ENCODE data around the gene IMPDH2. TPM values are rescaled to one million over a fixed set of nuclear protein-coding genes. Genes with fewer than 3 reads are reported as not detected.

The IMPDH2 gene
- total and polyA plus RNA-seq, 10 of the 15 experiments (the other 5 are each of a cell fraction or from before 2014, with no cell fraction given), result 190 to 424 (median 345) TPM

GRCh38 chr3:48984663-48985062, 44.5 kb downstream of the IMPDH2 start:
- SMC1A ChIA-PET (ENCODE audit: uncharacterized antibody, unreplicated experiment), result no interaction called here
- intact Hi-C loops (cut with micrococcal nuclease; ENCODE audit: unreplicated experiment), result loop anchor here (5.0 kb wide), 1 partner anchor 108 kb away; the partner anchor contains the start of gene QRICH1
- RAD21 ChIA-PET (ENCODE audit: unreplicated experiment), result interaction anchor here (1.0 kb wide), 1 partner anchor 141 kb away, joined by 4 read pairs; no protein-coding TSS in a partner anchor
- no peak overlapping the region for H3K4me2 ChIP-seq (ENCODE audit: control insufficient read depth, insufficient read depth)
- no peak overlapping the region for H3K27ac ChIP-seq (ENCODE audit: control insufficient read depth, insufficient read depth)
- H3K36me3 ChIP-seq (ENCODE audit: control insufficient read depth in 2 of 2, insufficient read depth in 2 of 2, low read length in 1 of 2), result peaks cover 15 to 24% of the 10 kb centered on the region in 2 experiments
- H3K9me3 ChIP-seq (replicated peaks; ENCODE audit: control insufficient read depth, insufficient read depth, low read length), result no peaks in the 10 kb centered on the region
- FAIRE-seq, result no peak
- no peaks in the 10 kb centered on the region for H3K27me3 ChIP-seq (replicated peaks in 1 of 2; ENCODE audit: control insufficient read depth in 2 of 2, insufficient read depth in 2 of 2, low read length in 1 of 2)
- no peak overlapping the region for H2AFZ ChIP-seq (ENCODE audit: control insufficient read depth, low read depth, low read length)
- H4K20me1 ChIP-seq (ENCODE audit: control insufficient read depth, insufficient read depth), result no peaks in the 10 kb centered on the region
- ATAC-seq, result no peak
- H3K9ac ChIP-seq (ENCODE audit: control insufficient read depth, insufficient read depth, low read length), result no peak overlapping the region
- peaks cover 7% of the 10 kb centered on the region for H3K4me1 ChIP-seq (ENCODE audit: control insufficient read depth, insufficient read depth, low read length)
- H3K79me2 ChIP-seq (ENCODE audit: control insufficient read depth, insufficient read depth, low read length), result peaks cover 8% of the 10 kb centered on the region
- CTCF ChIA-PET, result interaction anchor here (1.0 to 1.7 kb wide), 3 partner anchors 30 to 464 kb away, joined by 3 to 6 read pairs (median 3); no protein-coding TSS in a partner anchor
- TF ChIP-seq RELA (IDR thresholded peaks at IDR 0.05; ENCODE audit: borderline replicate concordance, partially characterized antibody) (no peak), ZNF384 (IDR thresholded peaks at IDR 0.05; ENCODE audit: borderline replicate concordance, low read depth, low read length) (no peak), FOXK2 (IDR thresholded peaks at IDR 0.05) (no peak), ZNF687 (IDR thresholded peaks at IDR 0.05) (no peak), PRDM15 (CRISPR knock-in tag; IDR thresholded peaks at IDR 0.05) (no peak)
- no peak for DNase-seq (ENCODE audit: low read depth, low spot score)
- in situ Hi-C loops (cut with MboI), result no loop called here
- POLR2A ChIA-PET, result no interaction called here
- BruUV-seq (replicated peaks), result no TSS peak
- no peak overlapping the region for H3K4me3 ChIP-seq

All from GM12878 (cell line).